Measurements from ENCODE around the gene ARL6. TPM values are rescaled to one million over a fixed set of nuclear protein-coding genes. Genes with fewer than 3 reads are reported as not detected.
"Not testable (repeated sequence)": the region's sequence is repeated elsewhere in the genome, so short reads cannot be mapped to it uniquely, and the experiment has no call there.

The ARL6 gene
- total RNA-seq, 1 donor from 2014 or later, result 4.0 TPM

GRCh38 chr3:97825101-97825500 lies 60.5 kb downstream of the ARL6 start:
- no peak for DNase-seq (ENCODE audit: low read depth)
- no peak for TF ChIP-seq CTCF (conservative IDR thresholded peaks at IDR 0.05; ENCODE audit: low read depth, low read length)
- H3K4me3 ChIP-seq (ENCODE audit: low read depth, low read length), result no peak overlapping the region

DNA sequence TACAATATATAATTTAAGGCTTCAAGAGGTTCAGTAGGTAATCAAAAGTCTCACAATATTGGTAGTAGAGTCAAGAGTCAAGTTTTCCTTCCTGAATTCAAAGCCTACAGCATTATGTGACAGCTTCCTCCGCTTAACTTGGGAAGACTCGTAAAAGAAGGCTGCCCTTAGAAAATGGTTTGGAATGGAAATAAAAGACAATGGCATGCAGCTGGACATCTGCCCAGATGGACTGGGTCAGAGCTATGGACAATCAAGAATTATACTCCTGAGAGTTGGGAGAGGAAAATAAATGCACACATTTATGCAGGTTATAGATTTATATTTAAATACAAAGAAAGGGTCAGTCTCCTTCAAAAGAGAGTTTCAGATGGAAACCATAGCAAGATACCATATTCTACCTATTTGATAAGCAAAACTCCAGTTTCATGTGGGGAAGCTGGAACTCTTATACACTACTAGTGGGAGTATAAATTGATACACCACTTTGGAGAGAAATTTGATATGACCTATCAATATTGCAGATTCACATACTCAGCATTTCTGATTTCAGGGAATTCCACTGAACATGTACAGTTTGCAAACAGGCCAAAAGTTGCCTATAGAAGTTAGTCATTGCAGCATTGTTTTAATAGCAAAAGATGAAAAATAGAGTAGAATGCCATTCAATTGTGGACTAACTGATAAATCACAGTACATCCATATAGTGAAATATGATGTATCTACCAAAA lies 63.3 kb downstream of the ARL6 start:
- DNase-seq (ENCODE audit: low read depth), result no peak
- no peak for TF ChIP-seq CTCF (conservative IDR thresholded peaks at IDR 0.05; ENCODE audit: low read depth, low read length)
- H3K4me3 ChIP-seq (ENCODE audit: low read depth, low read length), result no peak overlapping the region

DNA sequence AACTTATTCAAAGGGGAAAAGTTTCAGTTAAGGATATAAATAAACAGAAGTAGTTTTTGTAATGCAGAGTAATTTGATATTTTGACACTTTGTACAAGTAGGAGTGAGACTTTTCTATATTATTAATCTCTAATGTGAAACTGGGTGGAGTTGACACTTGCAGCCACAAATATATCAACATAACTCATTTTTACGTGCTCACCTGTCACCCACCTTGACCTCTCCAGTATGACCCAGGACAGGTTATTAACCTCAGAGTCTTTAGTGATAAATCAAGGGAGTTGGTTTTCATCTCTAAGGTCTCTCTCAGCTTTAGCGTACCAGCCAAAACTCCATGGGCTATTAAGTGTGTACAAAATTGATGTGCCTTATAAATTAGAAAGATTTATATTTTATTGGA lies 64.6 kb downstream of the ARL6 start:
- no peak for TF ChIP-seq CTCF (conservative IDR thresholded peaks at IDR 0.05; ENCODE audit: low read depth, low read length)
- DNase-seq (ENCODE audit: low read depth), result no peak
- no peak overlapping the region for H3K4me3 ChIP-seq (ENCODE audit: low read depth, low read length)

- no peak overlapping the region for H3K4me3 ChIP-seq (ENCODE audit: low read depth, low read length)
- no peak for DNase-seq (ENCODE audit: low read depth)
- no peak for TF ChIP-seq CTCF (conservative IDR thresholded peaks at IDR 0.05; ENCODE audit: low read depth, low read length)
Measured at GRCh38 chr3:97830638-97831037, 66.1 kb downstream of the ARL6 start.

DNA sequence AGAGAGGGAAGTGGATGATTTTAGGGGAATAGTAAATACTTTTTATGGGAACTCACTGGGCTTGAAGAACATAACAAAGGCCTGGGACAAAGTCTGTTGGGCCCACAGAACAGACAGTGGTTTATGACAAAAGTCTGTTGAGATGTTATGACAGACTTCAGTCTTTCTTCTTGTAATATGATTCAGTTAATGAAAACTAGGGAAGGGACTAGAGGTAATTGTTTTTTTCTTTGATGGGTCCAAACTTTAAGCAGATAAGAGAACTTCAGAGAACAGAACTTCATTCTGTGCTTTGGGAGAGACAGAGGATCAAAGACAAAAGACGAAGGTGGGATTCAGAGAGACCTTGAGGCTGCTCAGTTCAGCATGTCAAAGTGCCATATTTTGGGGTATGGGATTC lies 66.6 kb downstream of the ARL6 start:
- DNase-seq (ENCODE audit: low read depth), result no peak
- H3K4me3 ChIP-seq (ENCODE audit: low read depth, low read length), result no peak overlapping the region
- no peak for TF ChIP-seq CTCF (conservative IDR thresholded peaks at IDR 0.05; ENCODE audit: low read depth, low read length)

- not testable (repeated sequence) for DNase-seq (ENCODE audit: low read depth); H3K4me3 ChIP-seq (ENCODE audit: low read depth, low read length)
Measured at GRCh38 chr3:97833184-97833583, 68.6 kb downstream of the ARL6 start.

DNA sequence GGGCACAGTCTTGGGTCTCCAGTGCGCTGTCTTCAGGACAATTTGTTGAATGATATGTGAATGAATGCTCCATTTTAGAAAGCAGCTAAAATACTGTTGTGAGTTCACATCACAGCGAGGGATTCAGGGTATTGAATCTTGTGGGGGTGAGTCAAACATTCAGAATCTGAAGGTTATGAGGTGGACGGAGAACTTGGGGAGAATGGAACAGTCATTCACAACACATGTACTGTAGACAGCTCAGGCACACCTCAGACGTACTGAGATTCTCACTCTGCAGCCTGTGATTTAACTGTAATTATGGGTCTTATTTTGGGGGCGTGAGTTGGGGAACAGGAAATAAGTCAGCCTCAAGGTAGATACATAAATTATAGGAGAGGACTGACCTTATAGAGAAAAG lies 71.2 kb downstream of the ARL6 start:
- DNase-seq (ENCODE audit: low read depth), result no peak
- H3K4me3 ChIP-seq (ENCODE audit: low read depth, low read length), result no peak overlapping the region

More for the DNA sequence above, 71.2 kb downstream of the ARL6 start:
- TF ChIP-seq CTCF (conservative IDR thresholded peaks at IDR 0.05; ENCODE audit: low read depth, low read length), result no peak
